GM19023 (cell line): Measurements from ENCODE around the gene ALKBH7.

Source experiments
- ATAC-seq: cut with Tn5 transposase; IDR thresholded peaks from one replicate; pipeline ENCODE4 v1.9.1; 2021; ENCODE audit warnings: mild to moderate bottlenecking, moderate library complexity; ENCODE audit not compliant: unreplicated experiment

The ALKBH7 gene

GRCh38 chr19:6423499-6424194 is 51.1 kb downstream of the ALKBH7 start:
- ATAC-seq, result no peak

GRCh38 chr19:6424195-6424938 is 51.8 kb downstream of the ALKBH7 start, which contains the start of gene KHSRP:
KHSRP (minus strand) TSS chr19:6424811; CDS start chr19:6424701, 110 bp downstream.
- ATAC-seq, result no peak
